Measurements from ENCODE around the gene GMPPB.

Gene GMPPB

GRCh38 chr3:49722896-49723295, 855 bp downstream of the GMPPB start:
- H3K4me3 ChIP-seq (replicated peaks; ENCODE audit: low read depth, low read length), result peak overlapping the region; percentile 99
- TF ChIP-seq CTCF (IDR thresholded peaks at IDR 0.05; ENCODE audit: low read length, missing control alignments), result no peak
- no peak for DNase-seq (ENCODE audit: low read depth)

GRCh38 chr3:49721896-49722781, 1.6 kb downstream of the GMPPB start:
- peak overlapping the region; percentile 99 for H3K4me3 ChIP-seq (replicated peaks; ENCODE audit: low read depth, low read length)
- TF ChIP-seq CTCF (IDR thresholded peaks at IDR 0.05; ENCODE audit: low read length, missing control alignments), result no peak
- DNase-seq (ENCODE audit: low read depth), result no peak

GRCh38 chr3:49721596-49721895, 2.2 kb downstream of the GMPPB start:
- H3K4me3 ChIP-seq (replicated peaks; ENCODE audit: low read depth, low read length), result no peak overlapping the region
- TF ChIP-seq CTCF (IDR thresholded peaks at IDR 0.05; ENCODE audit: low read length, missing control alignments), result no peak
- no peak for DNase-seq (ENCODE audit: low read depth)

- no peak for DNase-seq (ENCODE audit: low read depth)
- no peak overlapping the region for H3K4me3 ChIP-seq (replicated peaks; ENCODE audit: low read depth, low read length)
- TF ChIP-seq CTCF (IDR thresholded peaks at IDR 0.05; ENCODE audit: low read length, missing control alignments), result no peak
These were observed 2.7 kb downstream of the GMPPB start for GRCh38 chr3:49720855-49721595.

GRCh38 chr3:49719214-49719884, 4.4 kb downstream of the GMPPB start, which contains the start of gene AMIGO3:
Gene AMIGO3, minus strand, starts transcription at chr3:49719684. Its CDS starts 219 bp downstream, at chr3:49719465.
- TF ChIP-seq CTCF (IDR thresholded peaks at IDR 0.05; ENCODE audit: low read length, missing control alignments), result peak; percentile 48
- peak; percentile 89 for DNase-seq (ENCODE audit: low read depth)
- peak within 1 kb of the TSS; percentile 55 for H3K4me3 ChIP-seq (replicated peaks; ENCODE audit: low read depth, low read length)

GRCh38 chr3:49718858-49719213, 4.9 kb downstream of the GMPPB start:
- no peak for DNase-seq (ENCODE audit: low read depth)
- H3K4me3 ChIP-seq (replicated peaks; ENCODE audit: low read depth, low read length), result peak overlapping the region; percentile 55
- TF ChIP-seq CTCF (IDR thresholded peaks at IDR 0.05; ENCODE audit: low read length, missing control alignments), result no peak
